Gastrocnemius medialis (tissue), 4 donors: ENCODE results near the gene POLR3B. TPM values are rescaled to one million over a fixed set of nuclear protein-coding genes. Genes with fewer than 3 reads are reported as not detected.
"Not testable (repeated sequence)": the region's sequence is repeated elsewhere in the genome, so short reads cannot be mapped to it uniquely, and the experiment has no call there.

Experiments used
- ATAC-seq, 2 donors: fragments of 150-250 bp; one replicate each; pipeline ENCODE4 v1.9.1; 2016
- DNase-seq, 2 donors: peaks; one replicate each; pipeline ENCODE4 v3.0.0-alpha.2; 2019
- H3K27ac ChIP-seq, 4 donors: fragments of 200-600 bp; sonication (generic); 1 replicate in 1 of 4; 2 replicates in 3 of 4; pipeline ENCODE4 v1.5.1; 2016 to 2018; ENCODE audit warnings: mild to moderate bottlenecking in 2 of 4, moderate library complexity in 1 of 4
- H3K27me3 ChIP-seq, 3 donors: fragments of 200-600 bp; sonication (generic) in 2 of 3; 1 replicate in 1 of 3; 2 replicates in 2 of 3; pipeline versions ENCODE4 v1.5.1 to v1.6.0; 2016 to 2019; ENCODE audit warnings: mild to moderate bottlenecking in 1 of 3, moderate library complexity in 1 of 3
- H3K36me3 ChIP-seq, 2 donors: fragments of 200-600 bp; sonication (generic) in 1 of 2; one replicate each; pipeline ENCODE4 v1.5.1; 2017 to 2018
- H3K4me1 ChIP-seq, 2 donors: fragments of 200-600 bp; sonication (generic) in 1 of 2; one replicate each; pipeline ENCODE4 v1.5.1; 2016 to 2017; ENCODE audit warnings: mild to moderate bottlenecking in 2 of 2
- H3K4me3 ChIP-seq, 4 donors: fragments of 200-600 bp; sonication (generic) in 3 of 4; 1 replicate in 1 of 4; 2 replicates in 3 of 4; pipeline ENCODE4 v1.5.1; 2016 to 2019; ENCODE audit warnings: mild to moderate bottlenecking in 2 of 4
- H3K9me3 ChIP-seq, 3 donors: fragments of 200-600 bp; sonication (generic) in 2 of 3; 1 replicate in 1 of 3; 2 replicates in 2 of 3; pipeline ENCODE4 v1.5.1; 2016 to 2019
- CTCF ChIP-seq, 5 experiments: fragments of 450-650 bp in 3 of 5; fragments of 200-600 bp in 2 of 5; sonication (generic) in 2 of 5; IDR thresholded peaks in 4 of 5; conservative IDR thresholded peaks in 1 of 5; 1 replicate in 4 of 5; 2 replicates in 1 of 5; pipeline ENCODE4 v1.5.1; 2016 to 2019; ENCODE audit warnings: antibody characterized with exemption in 5 of 5, mild to moderate bottlenecking in 3 of 5, moderate library complexity in 3 of 5
- POLR2A ChIP-seq, 2 donors: fragments of 450-650 bp; IDR thresholded peaks; one replicate each; pipeline ENCODE4 v1.6.1; 2017; ENCODE audit warnings: antibody characterized with exemption in 2 of 2, mild to moderate bottlenecking in 2 of 2, moderate library complexity in 2 of 2
- in situ Hi-C, 4 donors: fragments of 200-750 bp; cut with MboI; loops; one replicate each; pipeline versions ENCODE4 v1.15.0 to v1.8.0; 2017; ENCODE audit warnings: low sequenced_read_pairs in 4 of 4
- intact Hi-C: fragments of 100-400 bp; cut with DNase I; formaldehyde crosslinking; loops from one replicate; pipeline ENCODE4 v1.15.1; 2023; ENCODE audit warnings: low total_unique reads
- total RNA-seq, 4 donors: library from RNA; depleted of rRNA; stranded (reverse); fragments of >200 nt; gene quantifications; one replicate each; pipeline versions ENCODE4 v1.1.0 to v1.2.3, GENCODE V29; 2016

Gene POLR3B
- total RNA-seq, 4 donors from 2014 or later: 4.2 to 9.5 (median 6.4) TPM

- ATAC-seq (no peak), DNase-seq (no peak)
- in situ Hi-C loops: no loop called here
- H3K36me3 ChIP-seq: peaks cover 0 to 20% of the 10 kb centered on the region in 2 donors
- no peak overlapping the region for H3K4me3 ChIP-seq
- H3K27me3 ChIP-seq: no peaks in the 10 kb centered on the region
- intact Hi-C loops: no loop called here
- no peak for TF ChIP-seq POLR2A (IDR thresholded peaks at IDR 0.05)
- no peak for TF ChIP-seq CTCF (IDR thresholded peaks at IDR 0.05 in 4 of 5, conservative IDR thresholded peaks at IDR 0.05 in 1 of 5)
- no peak overlapping the region for H3K27ac ChIP-seq
- no peaks in the 10 kb centered on the region for H3K9me3 ChIP-seq
- no peaks in the 10 kb centered on the region for H3K4me1 ChIP-seq
Observed at GRCh38 chr12:106369624-106370346, 12.2 kb downstream of the POLR3B start.

- ATAC-seq (no peak), DNase-seq (no peak)
- Histone ChIP-seq H3K9me3 (no peaks in the 10 kb centered on the region), H3K27me3 (no peaks in the 10 kb centered on the region), H3K36me3 (peaks cover 0 to 55% of the 10 kb centered on the region in 2 donors), H3K4me1 (no peaks in the 10 kb centered on the region), H3K27ac (no peak overlapping the region), H3K4me3 (no peak overlapping the region)
- in situ Hi-C loops: loop anchor here in 3 of 4 donors (25.0 kb wide), 2 partner anchors 459 to 734 kb away; no protein-coding TSS in a partner anchor
- TF ChIP-seq CTCF (IDR thresholded peaks at IDR 0.05 in 4 of 5, conservative IDR thresholded peaks at IDR 0.05 in 1 of 5) (no peak), POLR2A (IDR thresholded peaks at IDR 0.05) (no peak)
- intact Hi-C loops: no loop called here
Observed at GRCh38 chr12:106378788-106379187, 21.2 kb downstream of the POLR3B start.

DNA sequence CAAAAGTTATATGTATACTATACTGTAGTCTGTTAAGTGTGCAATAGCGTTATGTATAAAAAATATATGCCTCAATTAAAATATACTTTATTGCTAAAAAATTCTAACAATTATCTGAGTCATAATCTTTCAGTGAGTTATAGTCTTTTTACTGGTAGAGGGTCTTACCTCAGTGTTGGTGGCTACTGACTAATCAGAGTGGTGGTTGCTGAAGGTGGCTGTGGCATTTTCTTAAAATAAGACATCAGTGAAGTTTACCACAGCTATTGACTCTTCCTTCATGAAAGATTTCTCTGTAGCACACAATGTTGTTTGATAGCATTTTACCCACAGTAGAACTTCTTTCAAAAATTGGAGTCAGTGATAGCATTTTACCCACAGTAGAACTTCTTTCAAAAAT, 23.4 kb downstream of the POLR3B start:
- Histone ChIP-seq H3K4me3 (no peak overlapping the region), H3K4me1 (no peaks in the 10 kb centered on the region), H3K9me3 (no peaks in the 10 kb centered on the region), H3K36me3 (peaks cover 0 to 52% of the 10 kb centered on the region in 2 donors), H3K27me3 (no peaks in the 10 kb centered on the region), H3K27ac (no peak overlapping the region)
- TF ChIP-seq CTCF (IDR thresholded peaks at IDR 0.05 in 4 of 5, conservative IDR thresholded peaks at IDR 0.05 in 1 of 5): no peak
- no peak for TF ChIP-seq POLR2A (IDR thresholded peaks at IDR 0.05)
- intact Hi-C loops (loop anchor here (10.0 kb wide), 1 partner anchor 464 kb away; no protein-coding TSS in a partner anchor), in situ Hi-C loops (loop anchor here (10.0 to 25.0 kb wide), 4 partner anchors 456 to 731 kb away; no protein-coding TSS in a partner anchor)
- ATAC-seq (no peak), DNase-seq (no peak)

DNA sequence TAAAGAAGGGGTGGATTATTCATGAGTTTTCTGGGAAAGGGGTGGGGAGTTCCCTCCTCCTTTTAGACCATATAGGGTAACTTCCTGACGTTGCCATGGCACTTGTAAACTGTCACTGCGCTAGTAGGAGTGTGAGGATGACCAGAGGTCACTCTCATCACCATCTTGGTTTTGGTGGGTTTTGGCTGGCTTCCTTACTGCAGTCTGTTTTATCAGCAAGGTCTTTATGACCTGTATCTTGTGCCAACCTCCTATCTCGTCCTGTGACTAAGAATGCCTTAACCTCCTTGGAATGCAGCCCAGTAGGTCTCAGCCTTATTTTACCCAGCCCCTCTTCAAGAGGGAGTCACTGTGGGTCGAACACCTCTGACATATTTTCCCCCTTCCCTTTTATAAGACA, 24.3 kb downstream of the POLR3B start:
- H3K27ac ChIP-seq, H3K4me3 ChIP-seq, H3K4me1 ChIP-seq, DNase-seq, H3K9me3 ChIP-seq, ATAC-seq, H3K27me3 ChIP-seq: not testable (repeated sequence)
- intact Hi-C loops: loop anchor here (10.0 kb wide), 1 partner anchor 463 kb away; no protein-coding TSS in a partner anchor
- H3K36me3 ChIP-seq: peaks cover 0 to 42% of the 10 kb centered on the region in 2 donors
- in situ Hi-C loops: loop anchor here (10.0 to 25.0 kb wide), 4 partner anchors 455 to 730 kb away; no protein-coding TSS in a partner anchor

DNA sequence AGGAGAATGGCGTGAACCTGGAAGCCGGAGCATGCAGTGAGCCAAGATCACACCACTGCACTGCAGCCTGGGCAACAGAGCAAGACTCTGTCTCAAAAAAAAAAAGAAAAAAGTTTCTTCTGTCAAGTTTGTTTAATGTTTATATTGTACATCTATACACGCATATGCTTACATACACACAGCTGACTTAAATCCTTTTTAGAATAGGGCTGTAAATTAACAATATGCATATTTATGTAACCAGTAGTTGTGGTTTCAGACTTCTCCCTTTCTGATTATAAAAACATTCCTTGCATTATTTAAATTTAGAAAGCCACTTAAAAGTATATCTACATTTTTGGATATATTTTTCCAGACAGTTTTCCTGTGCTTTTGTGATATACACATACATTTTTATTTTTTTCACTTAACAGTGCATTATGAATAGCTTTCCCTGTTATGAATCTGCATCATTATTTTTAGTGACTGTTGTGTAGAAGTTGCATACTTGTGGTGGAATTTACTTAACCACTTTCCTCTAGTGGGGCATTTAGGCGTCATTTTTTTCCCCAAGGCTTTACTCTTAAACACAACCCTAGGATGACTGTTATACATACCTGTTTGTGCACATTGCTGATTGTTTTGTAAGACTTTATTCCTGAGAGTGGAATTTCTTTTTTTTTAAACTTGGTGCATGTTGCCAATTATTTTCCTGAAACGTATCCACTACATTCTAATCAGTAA, 29.4 kb downstream of the POLR3B start:
- Histone ChIP-seq H3K4me3 (no peak overlapping the region), H3K36me3 (peaks cover 0 to 8% of the 10 kb centered on the region in 2 donors), H3K27me3 (no peaks in the 10 kb centered on the region), H3K4me1 (no peaks in the 10 kb centered on the region), H3K9me3 (no peaks in the 10 kb centered on the region), H3K27ac (no peak overlapping the region)
- no peak for DNase-seq
- no peak for ATAC-seq
- TF ChIP-seq POLR2A (IDR thresholded peaks at IDR 0.05): no peak
- no peak for TF ChIP-seq CTCF (IDR thresholded peaks at IDR 0.05 in 4 of 5, conservative IDR thresholded peaks at IDR 0.05 in 1 of 5)
- in situ Hi-C loops: loop anchor here (5.0 to 25.0 kb wide), 6 partner anchors 450 to 725 kb away; no protein-coding TSS in a partner anchor
- intact Hi-C loops: loop anchor here (2.0 to 10.0 kb wide), 3 partner anchors 458 to 718 kb away; no protein-coding TSS in a partner anchor
